Activated gamma-delta T cell treated with Interleukin-2 at 50 U/mL for 16 hours (primary cell): ENCODE measurements around the gene VAX1.

Source experiments
- DNase-seq: peaks from one replicate; pipeline ENCODE4 v3.0.0-alpha.2; 2020

The VAX1 gene

GRCh38 chr10:117163954-117164548 is 26.0 kb upstream of the VAX1 start:
- DNase-seq, result no peak

DNA sequence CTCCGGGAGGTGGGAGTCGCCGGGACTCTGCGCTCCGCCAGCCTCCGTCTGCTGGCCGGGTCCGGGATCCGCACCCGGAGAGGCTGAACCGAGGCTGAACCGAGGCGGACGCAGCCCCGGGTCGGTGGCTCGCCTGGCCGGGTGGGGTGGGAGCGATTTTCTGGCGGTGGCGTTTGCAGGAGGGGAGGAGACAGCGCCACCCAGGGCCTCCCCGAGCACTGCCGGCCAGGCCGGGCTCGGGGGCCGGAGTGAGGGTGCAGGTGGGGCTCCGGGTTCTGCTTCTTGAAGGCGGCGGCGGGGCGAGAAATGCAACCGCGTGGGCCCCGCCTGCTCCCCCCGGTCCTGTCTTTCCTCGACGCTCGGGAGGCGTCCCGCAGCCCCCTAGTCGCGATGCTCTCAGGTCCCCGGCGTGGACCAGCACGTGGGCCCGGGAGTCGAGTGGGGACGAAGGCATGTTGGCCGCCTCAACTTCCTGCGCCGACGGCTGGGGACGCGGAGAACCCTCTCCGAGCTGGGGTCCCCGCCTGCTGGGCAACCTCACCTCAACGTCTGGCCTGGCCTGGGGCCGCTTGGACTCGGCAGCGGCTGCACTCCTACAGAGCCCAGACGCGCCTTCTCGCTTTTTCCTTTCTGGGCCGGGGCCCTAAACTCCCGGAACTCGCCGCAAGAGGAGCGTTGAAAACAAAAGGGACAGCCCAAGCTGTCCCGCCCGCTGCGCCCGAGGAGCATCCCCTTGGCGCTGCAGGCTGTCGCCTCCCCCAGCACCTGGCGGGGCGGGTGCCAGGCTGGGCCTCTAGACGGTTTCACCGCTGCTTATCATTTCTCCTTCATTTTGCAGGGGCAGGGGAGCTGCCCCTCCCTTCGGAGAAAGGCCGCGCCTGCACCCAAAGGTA is 25.2 kb upstream of the VAX1 start:
- no peak for DNase-seq

DNA sequence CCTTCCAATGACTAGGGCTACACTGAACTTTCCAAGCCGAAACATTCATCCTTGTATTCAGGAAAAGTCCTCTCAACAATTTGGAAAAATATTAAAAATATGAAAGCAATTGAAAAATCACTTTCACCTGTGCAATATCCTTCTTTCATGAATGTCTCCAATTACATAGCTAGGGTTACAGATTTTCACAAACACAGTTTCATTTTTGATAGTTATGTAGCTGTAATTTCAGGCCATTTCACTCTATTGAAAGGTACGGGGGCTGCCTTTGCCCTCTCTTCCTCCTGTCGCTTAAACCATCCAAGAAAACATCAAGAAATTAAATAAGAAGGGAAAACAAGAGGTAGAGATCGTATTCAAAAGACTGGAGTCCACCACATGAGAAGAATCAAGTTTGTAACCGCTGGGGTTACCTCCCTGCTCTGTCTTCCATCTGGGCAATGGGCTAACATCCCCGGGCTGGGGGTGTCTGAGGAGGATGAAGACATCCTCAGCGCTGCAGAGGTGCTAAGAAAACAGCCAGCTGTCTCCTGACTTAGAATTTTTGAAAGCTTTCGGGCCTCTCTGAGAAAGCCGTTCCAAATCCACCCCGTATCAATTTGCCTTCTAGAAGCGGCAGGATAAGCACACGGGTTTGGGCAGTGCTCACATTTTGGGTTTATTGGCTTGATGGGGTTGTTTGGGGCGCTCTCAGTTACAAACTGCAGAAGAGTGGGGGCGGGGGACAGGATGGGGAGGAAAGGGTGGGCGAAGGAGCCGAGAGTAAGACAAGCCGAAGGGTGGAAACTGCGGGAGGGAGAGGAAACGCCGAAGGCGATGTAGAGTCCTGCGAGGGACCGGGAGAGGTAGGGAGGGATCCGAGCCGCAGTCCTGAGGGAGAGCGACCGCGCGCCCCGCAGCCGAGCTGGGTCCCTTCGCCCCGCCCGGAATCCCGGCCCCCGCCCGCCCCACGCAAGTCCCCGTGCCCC is 24.3 kb upstream of the VAX1 start:
- no peak for DNase-seq

GRCh38 chr10:117161386-117162033 is 23.4 kb upstream of the VAX1 start:
- no peak for DNase-seq

DNA sequence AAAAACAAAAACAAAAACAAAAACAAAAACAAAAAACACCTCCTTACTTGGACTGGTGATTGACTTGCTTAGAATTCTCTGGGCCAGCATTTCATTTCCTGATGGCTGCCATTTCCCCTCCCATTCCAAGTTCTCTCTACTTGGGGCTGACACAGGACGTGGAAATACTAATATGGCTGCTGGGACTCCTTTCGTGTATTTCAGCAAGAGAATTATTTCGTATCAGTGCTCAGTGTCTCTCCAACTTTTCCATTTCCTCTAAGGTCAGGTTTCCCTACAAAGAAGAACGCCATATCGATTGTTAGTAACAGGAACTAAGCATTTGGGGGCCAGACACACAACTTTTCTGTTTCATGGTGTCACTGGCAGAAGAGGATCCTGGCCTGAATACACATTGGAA is 22.5 kb upstream of the VAX1 start:
- DNase-seq, result no peak

DNA sequence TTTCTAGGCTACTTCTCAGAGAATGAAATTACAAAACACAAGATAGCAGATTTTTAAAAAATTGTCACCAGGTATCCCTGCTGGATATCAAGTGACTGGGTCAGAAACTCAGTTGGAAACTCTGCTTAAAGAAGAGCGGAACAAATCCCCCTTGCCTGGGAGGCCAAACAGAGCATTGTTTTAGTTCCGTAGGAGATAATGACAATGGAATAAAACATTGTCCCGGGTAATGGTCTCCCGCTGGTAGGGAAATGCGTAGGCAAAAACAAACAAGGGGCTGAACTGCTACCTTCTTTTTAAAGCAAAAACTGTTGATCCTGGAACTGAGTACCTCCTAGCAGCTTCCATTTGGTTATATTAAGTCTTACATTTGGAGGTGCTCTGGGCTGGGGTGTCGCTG is 21.3 kb upstream of the VAX1 start:
- no peak for DNase-seq

DNA sequence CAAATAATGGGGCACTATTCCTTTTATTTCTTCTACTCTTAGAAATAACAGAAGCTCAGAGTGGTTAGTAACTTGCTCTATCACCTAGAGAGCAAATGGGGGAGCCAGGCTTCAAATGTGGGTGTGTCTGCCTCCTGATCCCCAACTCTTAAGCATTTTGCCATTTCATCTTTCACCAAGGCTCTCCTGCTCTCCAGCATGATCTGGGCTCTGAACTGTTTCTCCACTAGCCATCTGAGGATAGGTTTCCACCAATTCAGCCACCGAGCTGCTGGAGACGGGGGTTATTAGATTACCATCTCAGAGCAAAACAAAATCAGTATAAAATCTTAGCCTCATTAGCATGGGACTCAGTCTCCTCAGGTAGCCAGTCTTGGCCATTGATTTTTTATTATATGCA is 20.2 kb upstream of the VAX1 start:
- no peak for DNase-seq

- no peak for DNase-seq
These were observed 14.6 kb upstream of the VAX1 start for GRCh38 chr10:117152668-117153067.

- no peak for DNase-seq
These were observed 10.2 kb upstream of the VAX1 start for GRCh38 chr10:117148284-117148683.

DNA sequence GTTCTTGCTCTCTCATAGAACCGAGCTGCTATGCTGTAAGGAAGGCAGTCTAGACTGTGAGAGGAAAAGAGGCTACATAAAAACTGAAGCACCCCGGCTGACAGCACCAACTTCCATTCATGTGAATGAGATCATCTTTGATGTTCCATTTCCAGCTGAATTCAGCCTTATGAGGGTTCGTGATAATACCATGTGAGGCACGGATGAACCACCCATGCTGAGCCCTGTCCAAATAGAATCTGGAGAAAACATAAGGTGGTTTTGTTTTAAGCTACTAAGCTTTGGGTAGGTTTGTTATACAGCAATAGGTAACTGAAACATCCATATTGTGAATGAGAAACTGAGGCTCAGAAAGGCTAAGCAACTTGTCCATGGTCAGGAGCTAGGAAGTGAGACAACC is 6.9 kb upstream of the VAX1 start:
- no peak for DNase-seq

DNA sequence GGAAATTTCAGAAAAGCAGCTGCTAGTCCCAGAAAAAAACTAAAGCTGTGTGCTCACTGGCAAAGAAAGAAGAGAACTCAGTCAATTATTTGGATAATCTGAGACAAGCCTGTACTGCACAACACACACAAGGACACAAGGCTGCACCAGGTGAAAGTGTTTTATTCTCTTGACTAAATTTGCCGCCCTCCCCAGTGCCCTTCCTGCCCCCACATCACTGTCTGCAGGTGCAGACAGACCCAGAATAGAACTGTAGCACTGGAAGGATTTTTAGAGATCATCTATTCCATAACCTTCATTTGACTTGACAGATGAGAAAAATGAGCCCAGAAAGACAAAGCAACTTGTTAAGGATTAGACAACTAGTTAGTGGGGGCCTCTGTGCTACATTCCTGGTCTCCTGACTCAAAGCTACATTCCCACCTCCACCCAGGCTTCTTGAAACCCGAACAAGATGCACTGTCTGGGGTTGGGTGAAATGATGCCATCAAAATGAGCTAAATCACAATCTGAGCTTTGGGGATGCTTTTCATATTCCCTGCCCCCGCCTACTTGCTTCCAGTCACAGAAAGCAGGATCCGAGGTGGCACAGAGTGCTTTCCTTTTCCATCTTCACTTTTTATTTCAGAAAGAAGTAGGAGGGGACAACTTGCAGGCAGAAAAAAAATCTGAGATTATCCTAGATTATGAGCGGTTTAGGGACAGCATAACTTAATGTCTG is 5.2 kb upstream of the VAX1 start:
- DNase-seq, result no peak

GRCh38 chr10:117140525-117140902 is 2.4 kb upstream of the VAX1 start:
- DNase-seq, result no peak

- no peak for DNase-seq
These were observed 1.8 kb upstream of the VAX1 start for GRCh38 chr10:117139581-117140524.

GRCh38 chr10:117138838-117139580 is 939 bp upstream of the VAX1 start:
- DNase-seq, result no peak

DNA sequence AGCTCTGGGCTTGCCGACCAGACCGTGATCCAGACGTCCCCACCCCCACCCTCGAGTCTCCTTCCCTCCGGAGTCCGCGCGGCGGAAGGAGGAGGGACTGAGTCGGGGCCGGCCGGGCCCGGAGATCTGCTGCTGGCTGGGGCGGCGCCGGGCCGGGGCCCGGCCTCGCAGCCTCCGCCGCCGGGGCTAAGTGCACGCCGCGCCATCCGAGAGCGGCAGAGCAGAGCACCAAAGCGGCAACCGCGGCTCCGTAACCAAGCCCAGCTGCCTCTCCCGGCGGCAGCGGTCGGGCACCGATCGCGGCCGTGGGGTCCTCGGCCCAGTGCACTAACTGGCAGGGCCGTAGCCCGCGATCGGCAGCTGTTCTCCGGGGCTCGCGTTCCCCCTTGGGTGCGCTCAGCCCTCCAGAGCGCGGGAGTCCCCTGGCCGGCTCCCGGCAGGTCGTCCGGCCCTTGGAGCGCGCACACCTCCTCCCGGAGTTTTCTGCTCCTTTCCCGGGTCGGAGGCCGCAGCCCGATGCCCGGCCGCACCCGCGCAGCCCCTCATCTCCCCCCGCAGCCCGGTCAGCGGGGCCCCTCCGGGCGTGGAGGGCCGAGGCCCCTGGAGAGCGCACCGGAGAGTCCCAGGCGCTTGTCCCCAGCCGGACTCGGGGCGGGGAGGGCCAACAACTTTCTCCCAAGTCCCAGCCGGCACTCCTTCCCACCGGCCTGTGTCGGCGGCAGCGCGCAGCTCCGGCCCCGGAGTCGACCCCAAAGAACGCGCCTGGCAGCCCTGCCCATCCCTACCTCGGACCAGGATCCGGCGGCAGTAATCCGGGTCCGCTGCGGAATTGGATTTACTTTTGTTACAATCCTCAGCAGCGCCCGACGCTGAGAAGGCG is 799 bp downstream of the VAX1 start:
- no peak for DNase-seq

DNA sequence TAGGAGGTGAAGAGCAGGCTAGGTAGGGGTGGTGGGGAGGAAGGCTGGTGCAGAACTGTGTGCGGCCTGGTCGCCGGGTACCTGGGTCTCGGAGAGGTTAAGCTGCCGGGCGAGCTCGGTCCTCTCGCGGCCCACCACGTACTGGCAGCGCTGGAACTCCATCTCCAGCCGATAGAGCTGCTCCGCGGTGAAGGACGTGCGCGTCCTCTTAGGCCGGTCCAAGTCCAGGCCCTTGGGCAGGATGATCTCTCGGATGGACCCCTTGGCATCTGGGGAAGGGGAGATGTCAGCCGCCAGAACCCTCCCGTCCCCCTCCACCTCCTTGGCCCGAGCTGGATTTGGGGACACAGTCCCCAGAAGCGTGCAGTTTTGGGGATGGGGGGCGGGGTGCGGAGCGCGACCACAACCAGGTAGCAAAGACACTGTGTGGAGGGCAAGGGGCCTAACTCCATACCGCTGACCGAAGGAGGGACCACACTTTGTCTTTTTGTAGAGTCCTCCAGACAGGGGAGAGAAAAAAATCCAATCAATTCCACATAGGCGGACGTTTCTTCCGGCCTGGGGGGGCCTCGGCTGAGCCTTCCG is 1.6 kb downstream of the VAX1 start:
- no peak for DNase-seq

DNA sequence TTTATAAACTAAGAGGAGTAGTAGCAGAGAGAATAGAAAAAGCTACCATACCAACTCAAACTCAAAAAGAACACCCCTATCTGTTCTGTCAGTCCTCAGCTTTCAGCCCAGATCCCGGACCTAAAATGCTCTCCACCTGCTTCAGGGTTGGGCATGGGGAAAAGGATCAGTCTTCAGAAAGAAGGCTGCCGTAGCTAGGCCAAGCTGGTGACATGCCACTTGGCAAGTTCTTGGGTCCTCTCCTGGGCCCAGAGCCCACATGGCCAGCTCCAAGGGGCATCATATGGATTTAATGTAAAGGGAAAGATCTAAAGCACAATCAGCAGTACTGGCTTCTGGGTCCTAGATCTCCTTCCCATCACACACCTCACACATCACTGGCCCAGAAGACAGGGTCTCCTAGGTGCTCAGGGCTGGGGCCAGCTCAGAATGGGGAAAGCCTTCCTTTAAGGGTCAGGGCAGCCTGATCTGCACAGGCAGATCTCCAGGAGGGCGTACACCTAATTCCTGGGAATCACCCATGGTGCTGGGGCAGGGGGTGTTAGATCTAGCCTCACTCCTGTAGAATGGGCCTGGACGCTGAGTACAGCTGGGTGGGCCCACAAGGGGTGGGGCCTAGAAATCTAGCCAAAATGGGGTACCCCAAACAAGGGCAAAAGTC is 2.5 kb downstream of the VAX1 start:
- DNase-seq, result no peak

DNA sequence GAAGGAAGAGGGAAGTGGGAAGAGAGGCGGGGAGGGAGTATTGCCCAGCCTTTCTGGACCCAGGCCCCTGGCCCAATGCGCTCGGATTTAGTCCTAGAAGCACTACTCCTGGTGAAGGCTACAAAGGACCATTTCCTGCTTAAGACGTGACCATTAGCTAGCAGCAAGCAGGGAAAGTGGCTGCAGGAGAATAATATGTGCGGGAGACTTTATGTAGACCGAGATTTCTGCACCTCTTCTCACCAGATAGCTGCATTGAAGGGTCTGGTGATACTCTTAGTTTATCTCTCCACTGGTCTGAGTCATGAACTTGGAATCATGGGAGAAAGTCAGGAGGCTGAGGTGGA is 3.1 kb downstream of the VAX1 start:
- DNase-seq, result no peak
